AG04449 (cell line): ENCODE data around the gene LINGO1.

Experiments
- CTCF ChIA-PET: fragments of 350-600 bp; formaldehyde crosslinking; extraction: SDS; loops from one replicate; lab custom pipeline; 2021; ENCODE audit warnings: antibody characterized with exemption; lab: Yijun Ruan, JAX
- POLR2A ChIA-PET: fragments of 400-600, 350-600 bp; formaldehyde crosslinking; extraction: SDS; loops from one replicate; lab custom pipeline; 2020; ENCODE audit warnings: antibody characterized with exemption, inconsistent platforms; lab: Yijun Ruan, JAX
- DNase-seq: peaks from one replicate; pipeline ENCODE4 v3.0.0-alpha.2; 2010; ENCODE audit warnings: low read depth, low spot score
- H3K4me3 ChIP-seq: 2 replicates; pipeline ENCODE4 v1.5.1; 2011; ENCODE audit warnings: low read depth, mild to moderate bottlenecking, control low read depth, low read length
- TF ChIP-seq, protein P1 (sequence below): IDR thresholded peaks from one replicate; pipeline ENCODE4 v1.5.1; 2011; ENCODE audit warnings: mild to moderate bottlenecking, moderate library complexity, low read length, control low read depth, inconsistent platforms; ENCODE audit not compliant: insufficient read depth; ENCODE audit errors: missing control alignments

The LINGO1 gene

GRCh38 chr15:77609558-77609957 lies 23.2 kb downstream of the LINGO1 start:
- no peak overlapping the region for H3K4me3 ChIP-seq
- DNase-seq: no peak
- POLR2A ChIA-PET: no interaction called here
- CTCF ChIA-PET: interaction anchor here (1.0 to 8.4 kb wide), 3 partner anchors 10 to 25 kb away, joined by 3 to 76 read pairs (median 47); partner anchors contain the start of gene LINGO1
- TF ChIP-seq, protein P1, sequence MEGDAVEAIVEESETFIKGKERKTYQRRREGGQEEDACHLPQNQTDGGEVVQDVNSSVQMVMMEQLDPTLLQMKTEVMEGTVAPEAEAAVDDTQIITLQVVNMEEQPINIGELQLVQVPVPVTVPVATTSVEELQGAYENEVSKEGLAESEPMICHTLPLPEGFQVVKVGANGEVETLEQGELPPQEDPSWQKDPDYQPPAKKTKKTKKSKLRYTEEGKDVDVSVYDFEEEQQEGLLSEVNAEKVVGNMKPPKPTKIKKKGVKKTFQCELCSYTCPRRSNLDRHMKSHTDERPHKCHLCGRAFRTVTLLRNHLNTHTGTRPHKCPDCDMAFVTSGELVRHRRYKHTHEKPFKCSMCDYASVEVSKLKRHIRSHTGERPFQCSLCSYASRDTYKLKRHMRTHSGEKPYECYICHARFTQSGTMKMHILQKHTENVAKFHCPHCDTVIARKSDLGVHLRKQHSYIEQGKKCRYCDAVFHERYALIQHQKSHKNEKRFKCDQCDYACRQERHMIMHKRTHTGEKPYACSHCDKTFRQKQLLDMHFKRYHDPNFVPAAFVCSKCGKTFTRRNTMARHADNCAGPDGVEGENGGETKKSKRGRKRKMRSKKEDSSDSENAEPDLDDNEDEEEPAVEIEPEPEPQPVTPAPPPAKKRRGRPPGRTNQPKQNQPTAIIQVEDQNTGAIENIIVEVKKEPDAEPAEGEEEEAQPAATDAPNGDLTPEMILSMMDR: no peak

GRCh38 chr15:77608774-77609173 lies 23.9 kb downstream of the LINGO1 start:
- ChIA-PET CTCF (interaction anchor here (1.0 to 8.4 kb wide), 3 partner anchors 10 to 26 kb away, joined by 3 to 76 read pairs (median 47); partner anchors contain the start of gene LINGO1), POLR2A (no interaction called here)
- DNase-seq: no peak

DNA sequence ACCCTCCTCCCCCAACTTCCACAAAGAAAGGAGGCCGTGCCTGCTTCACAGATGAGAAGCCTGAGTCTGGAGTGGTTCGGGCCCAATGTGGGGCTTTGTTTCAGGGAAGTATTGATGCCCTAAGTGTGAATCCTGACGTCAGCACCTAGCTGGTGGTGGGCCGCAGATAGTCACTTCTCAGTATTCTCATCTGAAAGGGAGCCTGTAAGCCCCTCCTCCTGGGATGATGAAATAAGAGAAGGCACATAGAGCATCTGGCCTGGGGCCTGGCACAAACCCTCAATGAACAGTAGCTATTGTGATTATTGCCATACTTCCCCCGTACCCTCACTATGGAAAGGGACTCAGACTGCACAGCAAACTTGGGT lies 24.8 kb downstream of the LINGO1 start:
- no peak overlapping the region for H3K4me3 ChIP-seq
- TF ChIP-seq, protein P1: no peak
- no peak for DNase-seq
- ChIA-PET CTCF (interaction anchor here (1.0 to 8.4 kb wide), 3 partner anchors 11 to 27 kb away, joined by 3 to 76 read pairs (median 47); partner anchors contain the start of gene LINGO1), POLR2A (no interaction called here)

More at GRCh38 chr15:77608774-77609173, 23.9 kb downstream of the LINGO1 start:
- TF ChIP-seq, protein P1: no peak
- H3K4me3 ChIP-seq: no peak overlapping the region

GRCh38 chr15:77607111-77607893 lies 25.4 kb downstream of the LINGO1 start:
- no peak for DNase-seq
- CTCF ChIA-PET: interaction anchor here (1.0 to 8.4 kb wide), 4 partner anchors 12 to 489 kb away, joined by 3 to 76 read pairs (median 25); partner anchors contain the start of gene LINGO1
- TF ChIP-seq, protein P1: no peak
- H3K4me3 ChIP-seq: no peak overlapping the region
- POLR2A ChIA-PET: no interaction called here

GRCh38 chr15:77606142-77607034 lies 26.3 kb downstream of the LINGO1 start:
- POLR2A ChIA-PET: no interaction called here
- TF ChIP-seq, protein P1: no peak
- no peak for DNase-seq
- CTCF ChIA-PET: interaction anchor here (1.1 to 8.4 kb wide), 4 partner anchors 13 to 499 kb away, joined by 3 to 76 read pairs (median 25); partner anchors contain the start of gene LINGO1
- H3K4me3 ChIP-seq: no peak overlapping the region
